HG03103 (cell line): ENCODE data around the gene UCK2.

Experiments used
- ATAC-seq: cut with Tn5 transposase; IDR thresholded peaks from one replicate; pipeline ENCODE4 v1.9.1; 2021; ENCODE audit warnings: low read depth; ENCODE audit not compliant: unreplicated experiment

The UCK2 gene

GRCh38 chr1:165854101-165854845 is 26.9 kb downstream of the UCK2 start:
- no peak for ATAC-seq

- ATAC-seq, result no peak
Measured at GRCh38 chr1:165855010-165855838, 27.8 kb downstream of the UCK2 start.

GRCh38 chr1:165856021-165856420 is 28.6 kb downstream of the UCK2 start:
- ATAC-seq, result no peak

GRCh38 chr1:165856606-165857005 is 29.2 kb downstream of the UCK2 start:
- no peak for ATAC-seq

GRCh38 chr1:165857046-165857801 is 29.8 kb downstream of the UCK2 start:
- peak; percentile 55 for ATAC-seq

GRCh38 chr1:165858364-165858823 is 31.0 kb downstream of the UCK2 start:
- no peak for ATAC-seq

GRCh38 chr1:165858967-165859845 is 31.8 kb downstream of the UCK2 start:
- no peak for ATAC-seq

- ATAC-seq, result no peak
Measured at GRCh38 chr1:165860065-165860464, 32.7 kb downstream of the UCK2 start.

GRCh38 chr1:165861911-165862310 is 34.5 kb downstream of the UCK2 start:
- no peak for ATAC-seq

- ATAC-seq, result no peak
Measured at GRCh38 chr1:165862448-165862847, 35.0 kb downstream of the UCK2 start.

- ATAC-seq, result no peak
Measured at GRCh38 chr1:165863346-165863745, 35.9 kb downstream of the UCK2 start.

GRCh38 chr1:165865633-165866340 is 38.4 kb downstream of the UCK2 start:
- no peak for ATAC-seq

- ATAC-seq, result no peak
Measured at GRCh38 chr1:165869343-165869742, 41.9 kb downstream of the UCK2 start.

GRCh38 chr1:165871311-165872067 is 44.1 kb downstream of the UCK2 start:
- ATAC-seq, result peak; percentile 89

- no peak for ATAC-seq
Measured at GRCh38 chr1:165873481-165873880, 46.1 kb downstream of the UCK2 start.

GRCh38 chr1:165874643-165875042 is 47.2 kb downstream of the UCK2 start:
- no peak for ATAC-seq

GRCh38 chr1:165875171-165875570 is 47.8 kb downstream of the UCK2 start:
- no peak for ATAC-seq

- ATAC-seq, result no peak
Measured at GRCh38 chr1:165875604-165876003, 48.2 kb downstream of the UCK2 start.

- ATAC-seq, result no peak
Measured at GRCh38 chr1:165876121-165876520, 48.7 kb downstream of the UCK2 start.
